Breast epithelium (tissue), 3 donors: Measurements from ENCODE around the gene GSTA5.
"Not testable (repeated sequence)": the region's sequence is repeated elsewhere in the genome, so short reads cannot be mapped to it uniquely, and the experiment has no call there.

ENCODE experiments used
- CTCF ChIP-seq, 3 donors: fragments of 450-650 bp; IDR thresholded peaks; one replicate each; pipeline ENCODE4 v1.5.1; 2016 to 2017; ENCODE audit warnings: antibody characterized with exemption in 3 of 3, mild to moderate bottlenecking in 3 of 3, moderate library complexity in 3 of 3
- POLR2A ChIP-seq: fragments of 450-650 bp; IDR thresholded peaks from one replicate; pipeline ENCODE4 v1.6.1; 2016; ENCODE audit warnings: antibody characterized with exemption, mild to moderate bottlenecking, moderate library complexity
- POLR2AphosphoS5 ChIP-seq, 3 donors: sonication (generic); formaldehyde crosslinking; IDR thresholded peaks; one replicate each; pipeline ENCODE4 v1.6.1; 2017; ENCODE audit warnings: antibody characterized with exemption in 3 of 3

- TF ChIP-seq POLR2AphosphoS5 (IDR thresholded peaks at IDR 0.05); CTCF (IDR thresholded peaks at IDR 0.05); POLR2A: not testable (repeated sequence)
Observed at GRCh38 chr6:52799272-52799671, 41.3 kb downstream of the GSTA5 start.
